ENCODE results near the gene C1orf159.

Gene C1orf159

DNA sequence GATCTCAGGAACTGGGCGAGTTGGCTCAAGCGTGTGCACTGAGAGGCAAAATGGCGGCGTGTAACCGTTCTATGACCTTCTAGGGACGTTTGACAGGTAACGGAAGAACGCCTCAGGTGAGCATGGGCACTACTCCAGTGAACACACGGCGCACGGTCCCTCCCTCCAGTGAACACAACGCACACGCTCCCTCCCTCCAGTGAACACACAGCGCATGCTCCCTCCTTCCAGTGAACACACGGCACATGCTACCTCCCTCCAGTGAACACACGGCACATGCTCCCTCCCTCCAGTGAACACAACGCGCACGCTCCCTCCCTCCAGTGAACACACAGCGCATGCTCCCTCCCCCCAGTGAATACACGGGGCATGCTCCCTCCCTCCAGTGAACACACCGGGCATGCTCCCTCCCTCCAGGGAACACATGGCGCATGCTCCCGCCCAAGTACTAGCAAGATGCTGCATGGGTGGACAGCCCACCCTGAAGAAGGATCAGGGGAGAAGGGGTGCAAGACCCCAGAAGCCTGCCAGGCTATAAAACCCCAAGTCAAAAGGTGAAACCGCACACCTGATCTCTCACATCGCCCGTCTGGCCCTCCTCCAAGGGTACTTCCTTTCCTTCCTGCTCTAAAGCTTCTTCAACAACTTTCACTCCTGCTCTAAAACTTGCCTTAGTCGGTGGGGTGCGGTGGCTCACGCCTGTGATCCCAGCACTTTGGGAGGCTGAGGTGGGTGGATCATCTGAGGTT, 3.5 kb downstream of the C1orf159 start:
- no peak for TF ChIP-seq TEAD4 (IDR thresholded peaks at IDR 0.05)
- no peak for TF ChIP-seq CREB1 (IDR thresholded peaks at IDR 0.05; ENCODE audit: low read depth)
- TF ChIP-seq TCF12 (IDR thresholded peaks at IDR 0.05; ENCODE audit: low read depth): no peak
- TF ChIP-seq YY1 (IDR thresholded peaks at IDR 0.05; ENCODE audit: low read depth): no peak
- TF ChIP-seq FOXM1 (IDR thresholded peaks at IDR 0.05; ENCODE audit: borderline replicate concordance, low read depth): no peak
- no peak for TF ChIP-seq ZBTB7A (IDR thresholded peaks at IDR 0.05; ENCODE audit: low read depth)
- no peak for TF ChIP-seq TAF1 (IDR thresholded peaks at IDR 0.05; ENCODE audit: low read depth)
- TF ChIP-seq EGR1 (IDR thresholded peaks at IDR 0.05): no peak
- TF ChIP-seq EP300 (IDR thresholded peaks at IDR 0.05; ENCODE audit: borderline replicate concordance): no peak
- TF ChIP-seq MAX (IDR thresholded peaks at IDR 0.05): no peak
- TF ChIP-seq REST (IDR thresholded peaks at IDR 0.05; ENCODE audit: low read depth): no peak
- TF ChIP-seq, protein P1, sequence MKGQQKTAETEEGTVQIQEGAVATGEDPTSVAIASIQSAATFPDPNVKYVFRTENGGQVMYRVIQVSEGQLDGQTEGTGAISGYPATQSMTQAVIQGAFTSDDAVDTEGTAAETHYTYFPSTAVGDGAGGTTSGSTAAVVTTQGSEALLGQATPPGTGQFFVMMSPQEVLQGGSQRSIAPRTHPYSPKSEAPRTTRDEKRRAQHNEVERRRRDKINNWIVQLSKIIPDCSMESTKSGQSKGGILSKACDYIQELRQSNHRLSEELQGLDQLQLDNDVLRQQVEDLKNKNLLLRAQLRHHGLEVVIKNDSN (IDR thresholded peaks at IDR 0.05): no peak

- TF ChIP-seq NFIC (IDR thresholded peaks at IDR 0.05) (no peak), REST (IDR thresholded peaks at IDR 0.05; ENCODE audit: low read depth) (no peak), TCF12 (IDR thresholded peaks at IDR 0.05; ENCODE audit: low read depth) (no peak), CREB1 (IDR thresholded peaks at IDR 0.05; ENCODE audit: low read depth) (no peak), EP300 (IDR thresholded peaks at IDR 0.05; ENCODE audit: borderline replicate concordance) (no peak), RAD21 (IDR thresholded peaks at IDR 0.05; ENCODE audit: low read depth) (no peak), FOXM1 (IDR thresholded peaks at IDR 0.05; ENCODE audit: borderline replicate concordance, low read depth) (no peak)
These were observed 4.2 kb downstream of the C1orf159 start for GRCh38 chr1:1111516-1112236.

GRCh38 chr1:1110561-1110971, 5.3 kb downstream of the C1orf159 start:
- no peak for TF ChIP-seq CREB1 (IDR thresholded peaks at IDR 0.05; ENCODE audit: low read depth)
- TF ChIP-seq TEAD4 (IDR thresholded peaks at IDR 0.05): no peak
- no peak for TF ChIP-seq TAF1 (IDR thresholded peaks at IDR 0.05; ENCODE audit: low read depth)
- no peak for TF ChIP-seq CEBPB (IDR thresholded peaks at IDR 0.05)
- TF ChIP-seq, protein P1 (IDR thresholded peaks at IDR 0.05): no peak
- TF ChIP-seq ZBTB7A (IDR thresholded peaks at IDR 0.05; ENCODE audit: low read depth): no peak
- no peak for TF ChIP-seq YY1 (IDR thresholded peaks at IDR 0.05; ENCODE audit: low read depth)
- TF ChIP-seq FOXM1 (IDR thresholded peaks at IDR 0.05; ENCODE audit: borderline replicate concordance, low read depth): no peak
- TF ChIP-seq MAX (IDR thresholded peaks at IDR 0.05): no peak

- TF ChIP-seq NFIC (IDR thresholded peaks at IDR 0.05): no peak
- no peak for TF ChIP-seq EGR1 (IDR thresholded peaks at IDR 0.05)
- TF ChIP-seq RAD21 (IDR thresholded peaks at IDR 0.05; ENCODE audit: low read depth): no peak
- TF ChIP-seq CEBPB (IDR thresholded peaks at IDR 0.05): no peak
These were observed 6.1 kb downstream of the C1orf159 start for GRCh38 chr1:1109743-1110142.

- no peak for TF ChIP-seq NFIC (IDR thresholded peaks at IDR 0.05)
- no peak for TF ChIP-seq ZBTB7A (IDR thresholded peaks at IDR 0.05; ENCODE audit: low read depth)
- no peak for TF ChIP-seq TAF1 (IDR thresholded peaks at IDR 0.05; ENCODE audit: low read depth)
- TF ChIP-seq REST (IDR thresholded peaks at IDR 0.05; ENCODE audit: low read depth): no peak
- no peak for TF ChIP-seq CREB1 (IDR thresholded peaks at IDR 0.05; ENCODE audit: low read depth)
- TF ChIP-seq, protein P1 (IDR thresholded peaks at IDR 0.05): no peak
These were observed 9.2 kb downstream of the C1orf159 start for GRCh38 chr1:1106510-1107221.

Measured in Ishikawa (cell line).